CD8-positive, alpha-beta memory T cell (primary cell): ENCODE data around the gene PRKG1. TPM values are rescaled to one million over a fixed set of nuclear protein-coding genes. Genes with fewer than 3 reads are reported as not detected.

Source experiments
- CTCF ChIA-PET: fragments of 350-600 bp; sonication (Branson Sonifier 250); formaldehyde crosslinking; loops from one replicate; lab custom pipeline; 2021; ENCODE audit warnings: antibody characterized with exemption; lab: Charles Lee
- POLR2A ChIA-PET: fragments of 350-600 bp; sonication (Branson Sonifier 250); formaldehyde crosslinking; loops from one replicate; lab custom pipeline; 2021; ENCODE audit warnings: antibody characterized with exemption; lab: Charles Lee
- DNase-seq, 5 donors: peaks; one replicate each; pipeline versions ENCODE4 v3.0.0 to v3.0.0-alpha.2; 2020 to 2022; ENCODE audit warnings: mixed read lengths in 1 of 5
- H3K27ac ChIP-seq: one replicate; pipeline ENCODE4 v1.7.0; 2013; ENCODE audit warnings: low read depth, mild to moderate bottlenecking, low read length, moderate library complexity
- H3K27me3 ChIP-seq: 2 replicates; pipeline ENCODE4 v1.7.0; 2013; ENCODE audit warnings: low read length, mild to moderate bottlenecking; ENCODE audit not compliant: insufficient read depth, poor library complexity, severe bottlenecking
- H3K36me3 ChIP-seq: 2 replicates; pipeline ENCODE4 v1.7.0; 2013; ENCODE audit warnings: mild to moderate bottlenecking, low read length, moderate library complexity; ENCODE audit not compliant: insufficient read depth
- H3K4me1 ChIP-seq: 2 replicates; pipeline ENCODE4 v1.7.0; 2013; ENCODE audit warnings: mild to moderate bottlenecking, low read length, moderate library complexity; ENCODE audit not compliant: insufficient read depth
- H3K4me3 ChIP-seq: 2 replicates; pipeline ENCODE4 v1.7.0; 2013; ENCODE audit warnings: mild to moderate bottlenecking, low read length
- H3K9me3 ChIP-seq: 2 replicates; pipeline ENCODE4 v1.7.0; 2013; ENCODE audit warnings: mild to moderate bottlenecking, low read length
- H3K27ac Mint-ChIP-seq, 8 donors: one replicate each; pipeline ENCODE4 v1.8.0; 2020 to 2021; ENCODE audit warnings: mixed read lengths in 8 of 8, mild to moderate bottlenecking in 6 of 8, inconsistent platforms in 3 of 8, moderate library complexity in 3 of 8
- H3K27me3 Mint-ChIP-seq, 2 donors: one replicate each; pipeline ENCODE4 v1.8.0; 2020 to 2021; ENCODE audit warnings: mixed read lengths in 2 of 2, mild to moderate bottlenecking in 1 of 2, moderate library complexity in 1 of 2
- H3K36me3 Mint-ChIP-seq, 3 donors: one replicate each; pipeline ENCODE4 v1.8.0; 2020 to 2021; ENCODE audit warnings: mixed read lengths in 3 of 3, inconsistent platforms in 1 of 3, mild to moderate bottlenecking in 1 of 3
- H3K4me1 Mint-ChIP-seq, 3 donors: one replicate each; pipeline ENCODE4 v1.8.0; 2020 to 2021; ENCODE audit warnings: mixed read lengths in 3 of 3, inconsistent platforms in 1 of 3, mild to moderate bottlenecking in 1 of 3
- H3K4me3 Mint-ChIP-seq, 7 donors: one replicate each; pipeline ENCODE4 v1.8.0; 2020 to 2021; ENCODE audit warnings: mixed read lengths in 7 of 7, mild to moderate bottlenecking in 6 of 7, moderate library complexity in 4 of 7, inconsistent platforms in 2 of 7
- H3K9me3 Mint-ChIP-seq, 5 donors: one replicate each; pipeline ENCODE4 v1.8.0; 2020 to 2022; ENCODE audit warnings: mixed read lengths in 5 of 5, mild to moderate bottlenecking in 3 of 5, moderate library complexity in 2 of 5, inconsistent platforms in 1 of 5
- polyA plus RNA-seq: library from polyadenylated mRNA; unstranded; fragments of 300-500 nt; fragmentation: Illumina TruSeq; gene quantifications from one replicate; pipeline ENCODE4 v1.2.3, GENCODE V29; 2021
- total RNA-seq, 2 experiments: library from RNA; stranded (reverse); gene quantifications; one replicate each; pipeline ENCODE4 v1.2.3, GENCODE V29; 2021

The PRKG1 gene
- total and polyA plus RNA-seq, 3 experiments from 2014 or later = not detected

DNA sequence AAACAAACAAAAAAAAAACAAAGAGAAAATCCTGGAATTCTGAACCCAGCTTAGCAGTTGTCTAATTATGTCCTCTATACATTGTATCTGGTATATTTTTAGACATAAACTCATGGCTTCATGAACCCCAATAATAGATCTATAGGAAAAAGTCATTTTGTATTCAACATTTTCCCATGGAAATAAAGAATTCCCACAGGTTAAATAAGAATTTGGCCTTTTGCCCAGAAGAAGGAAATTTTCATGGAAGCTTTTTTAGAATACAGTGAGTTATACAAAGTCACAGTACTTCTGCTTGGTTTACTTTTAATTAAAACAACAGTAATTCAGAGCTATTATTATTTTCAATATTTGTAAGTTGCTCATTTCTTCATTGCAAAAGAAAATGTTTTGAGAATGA, 2.1 kb upstream of the PRKG1 start:
- ChIA-PET CTCF (no interaction called here), POLR2A (no interaction called here)
- no peaks in the 10 kb centered on the region for H3K36me3 ChIP-seq

GRCh38 chr10:51072921-51073434, 1.3 kb upstream of the PRKG1 start:
- H3K4me3 Mint-ChIP-seq = peak overlapping the region in 1 of 7 donors; percentile 82
- Histone ChIP-seq H3K27ac (no peak overlapping the region), H3K27me3 (peaks cover 12% of the 10 kb centered on the region), H3K9me3 (no peaks in the 10 kb centered on the region), H3K4me1 (no peaks in the 10 kb centered on the region), H3K4me3 (no peak overlapping the region), H3K36me3 (no peaks in the 10 kb centered on the region)
- ChIA-PET CTCF (no interaction called here), POLR2A (no interaction called here)
- peaks cover 10 to 24% (median 13%) of the 10 kb centered on the region in 3 donors for H3K4me1 Mint-ChIP-seq
- no peak for DNase-seq
- H3K9me3 Mint-ChIP-seq = no peaks in the 10 kb centered on the region
- no peaks in the 10 kb centered on the region for H3K36me3 Mint-ChIP-seq
- H3K27me3 Mint-ChIP-seq = peaks cover 37 to 45% of the 10 kb centered on the region in 2 donors
- no peak overlapping the region for H3K27ac Mint-ChIP-seq

More for the DNA sequence above, 2.1 kb upstream of the PRKG1 start:
- Histone ChIP-seq H3K27me3 (peaks cover 12% of the 10 kb centered on the region), H3K27ac (no peak overlapping the region), H3K9me3 (no peaks in the 10 kb centered on the region), H3K4me1 (no peaks in the 10 kb centered on the region), H3K4me3 (no peak overlapping the region)
- H3K27ac Mint-ChIP-seq = no peak overlapping the region
- H3K27me3 Mint-ChIP-seq = peaks cover 37 to 45% of the 10 kb centered on the region in 2 donors
- no peak overlapping the region for H3K4me3 Mint-ChIP-seq
- H3K4me1 Mint-ChIP-seq = peaks cover 10 to 24% (median 13%) of the 10 kb centered on the region in 3 donors
- DNase-seq = no peak
- H3K9me3 Mint-ChIP-seq = no peaks in the 10 kb centered on the region
- H3K36me3 Mint-ChIP-seq = no peaks in the 10 kb centered on the region

DNA sequence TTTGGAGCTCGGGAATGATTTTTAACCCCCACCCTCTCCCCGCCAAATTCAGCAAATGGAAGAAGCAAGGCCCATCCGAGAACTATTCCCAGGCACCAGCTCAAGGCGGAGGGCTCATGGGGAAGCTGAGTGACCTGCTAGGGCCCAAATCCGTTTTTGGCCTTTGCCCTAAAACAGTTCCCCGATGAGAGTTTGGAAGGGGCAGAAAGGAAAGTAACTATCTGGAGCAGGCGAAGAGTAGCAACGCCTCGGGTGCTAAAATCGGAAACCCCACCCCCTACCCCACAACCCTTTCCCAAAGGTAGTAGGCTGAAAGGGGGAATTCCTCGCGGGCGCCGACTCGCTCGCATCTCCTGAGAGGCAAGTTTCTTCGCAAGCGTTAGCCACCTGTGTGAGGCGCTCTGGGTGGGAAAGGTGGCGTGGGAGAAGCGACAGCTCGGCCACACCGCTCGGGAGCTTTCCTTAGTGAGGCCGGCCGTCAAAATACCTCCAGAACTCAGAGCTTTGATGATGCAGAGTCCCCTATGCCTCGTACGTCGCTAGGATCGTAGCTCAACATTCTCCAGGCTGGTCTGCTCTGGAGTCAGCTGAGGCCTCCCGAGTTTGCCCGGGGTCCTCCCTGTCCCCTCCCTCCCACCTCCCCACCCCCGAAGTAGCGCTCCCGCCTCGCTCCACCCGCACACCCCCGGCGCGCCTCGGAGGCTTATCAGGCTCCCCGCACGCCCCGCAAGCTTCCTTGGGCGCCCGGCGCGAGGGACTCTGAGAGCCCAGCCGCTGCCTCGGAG, 642 bp upstream of the PRKG1 start:
- ChIA-PET POLR2A (no interaction called here), CTCF (no interaction called here)
- Histone ChIP-seq H3K36me3 (no peaks in the 10 kb centered on the region), H3K4me3 (no peak overlapping the region), H3K27me3 (peaks cover 12% of the 10 kb centered on the region), H3K27ac (no peak overlapping the region), H3K4me1 (no peaks in the 10 kb centered on the region), H3K9me3 (no peaks in the 10 kb centered on the region)
- Mint-ChIP-seq H3K9me3 (no peaks in the 10 kb centered on the region), H3K4me1 (peaks cover 10 to 24% (median 13%) of the 10 kb centered on the region in 3 donors), H3K4me3 (peak overlapping the region; percentile 11 to 84 (median 78)), H3K27ac (no peak overlapping the region), H3K27me3 (peaks cover 37 to 45% of the 10 kb centered on the region in 2 donors), H3K36me3 (no peaks in the 10 kb centered on the region)
- no peak for DNase-seq

GRCh38 chr10:51075043-51075872, 971 bp downstream of the PRKG1 start:
- Mint-ChIP-seq H3K27me3 (peaks cover 39 to 45% of the 10 kb centered on the region in 2 donors), H3K4me1 (peaks cover 10 to 24% (median 13%) of the 10 kb centered on the region in 3 donors), H3K36me3 (no peaks in the 10 kb centered on the region), H3K27ac (no peak overlapping the region), H3K4me3 (peak overlapping the region; percentile 30 to 82 (median 68)), H3K9me3 (no peaks in the 10 kb centered on the region)
- POLR2A ChIA-PET = no interaction called here
- H3K4me1 ChIP-seq = no peaks in the 10 kb centered on the region
- peaks cover 12% of the 10 kb centered on the region for H3K27me3 ChIP-seq
- no peak overlapping the region for H3K27ac ChIP-seq
- CTCF ChIA-PET = no interaction called here
- no peak overlapping the region for H3K4me3 ChIP-seq
- H3K9me3 ChIP-seq = no peaks in the 10 kb centered on the region
- no peaks in the 10 kb centered on the region for H3K36me3 ChIP-seq
- DNase-seq = no peak

GRCh38 chr10:51075873-51076229, 1.6 kb downstream of the PRKG1 start:
- peaks cover 42 to 45% of the 10 kb centered on the region in 2 donors for H3K27me3 Mint-ChIP-seq
- H3K4me1 Mint-ChIP-seq = peaks cover 10 to 24% (median 13%) of the 10 kb centered on the region in 3 donors
- no peaks in the 10 kb centered on the region for H3K9me3 ChIP-seq
- no peak overlapping the region for H3K4me3 Mint-ChIP-seq
- no peaks in the 10 kb centered on the region for H3K36me3 ChIP-seq
- no peaks in the 10 kb centered on the region for H3K36me3 Mint-ChIP-seq
- ChIA-PET POLR2A (no interaction called here), CTCF (interaction anchor here (0.7 kb wide), 1 partner anchor 31 kb away, joined by 3 read pairs; no protein-coding TSS in a partner anchor)
- no peaks in the 10 kb centered on the region for H3K9me3 Mint-ChIP-seq
- no peak overlapping the region for H3K27ac ChIP-seq
- no peak for DNase-seq
- peaks cover 12% of the 10 kb centered on the region for H3K27me3 ChIP-seq
- H3K4me3 ChIP-seq = no peak overlapping the region
- no peaks in the 10 kb centered on the region for H3K4me1 ChIP-seq
- H3K27ac Mint-ChIP-seq = no peak overlapping the region

- H3K27me3 ChIP-seq = peaks cover 12% of the 10 kb centered on the region
- POLR2A ChIA-PET = no interaction called here
- H3K4me1 Mint-ChIP-seq = peaks cover 10 to 24% (median 13%) of the 10 kb centered on the region in 3 donors
- CTCF ChIA-PET = interaction anchor here (0.7 kb wide), 1 partner anchor 31 kb away, joined by 3 read pairs; no protein-coding TSS in a partner anchor
- H3K27ac ChIP-seq = no peak overlapping the region
- peaks cover 42 to 47% of the 10 kb centered on the region in 2 donors for H3K27me3 Mint-ChIP-seq
- no peaks in the 10 kb centered on the region for H3K36me3 Mint-ChIP-seq
- no peaks in the 10 kb centered on the region for H3K36me3 ChIP-seq
- H3K27ac Mint-ChIP-seq = no peak overlapping the region
- no peak for DNase-seq
- no peaks in the 10 kb centered on the region for H3K4me1 ChIP-seq
- H3K4me3 Mint-ChIP-seq = no peak overlapping the region
- H3K9me3 ChIP-seq = no peaks in the 10 kb centered on the region
- H3K9me3 Mint-ChIP-seq = no peaks in the 10 kb centered on the region
- H3K4me3 ChIP-seq = no peak overlapping the region
Measured at GRCh38 chr10:51076299-51076841, 2.1 kb downstream of the PRKG1 start.

GRCh38 chr10:51077074-51077473, 2.8 kb downstream of the PRKG1 start:
- POLR2A ChIA-PET = no interaction called here

More at GRCh38 chr10:51077074-51077473, 2.8 kb downstream of the PRKG1 start:
- Histone ChIP-seq H3K4me1 (no peaks in the 10 kb centered on the region), H3K27ac (no peak overlapping the region), H3K9me3 (no peaks in the 10 kb centered on the region), H3K27me3 (peaks cover 12% of the 10 kb centered on the region), H3K4me3 (no peak overlapping the region), H3K36me3 (no peaks in the 10 kb centered on the region)
- H3K9me3 Mint-ChIP-seq = no peaks in the 10 kb centered on the region
- CTCF ChIA-PET = no interaction called here
- H3K4me1 Mint-ChIP-seq = peaks cover 10 to 24% (median 13%) of the 10 kb centered on the region in 3 donors
- H3K4me3 Mint-ChIP-seq = no peak overlapping the region
- H3K27me3 Mint-ChIP-seq = peaks cover 37 to 47% of the 10 kb centered on the region in 2 donors
- no peak for DNase-seq
- no peaks in the 10 kb centered on the region for H3K36me3 Mint-ChIP-seq
- no peak overlapping the region for H3K27ac Mint-ChIP-seq
